ENCODE measurements around the gene CARD9. TPM values are rescaled to one million over a fixed set of nuclear protein-coding genes. Genes with fewer than 3 reads are reported as not detected.

The CARD9 gene
- total RNA-seq, 4 donors from 2014 or later: 2.4 to 4.2 (median 3.2) TPM

GRCh38 chr9:136367296-136368145 is 5.9 kb downstream of the CARD9 start:
- DNase-seq (ENCODE audit: low spot score in 2 of 2): no peak
- TF ChIP-seq POLR2A (IDR thresholded peaks at IDR 0.05) (no peak), CTCF (IDR thresholded peaks at IDR 0.05) (no peak)
- no peak overlapping the region for H3K4me3 ChIP-seq (ENCODE audit: low read depth, poor library complexity, severe bottlenecking)
- intact Hi-C loops (cut with DNase I; ENCODE audit: low total_unique reads): no loop called here
- 78 to 79% methylated on average over 38 to 41 of the region's 45 CpGs for WGBS, 2 donors

- DNase-seq (ENCODE audit: low spot score in 2 of 2): no peak
- TF ChIP-seq POLR2A (IDR thresholded peaks at IDR 0.05) (no peak), CTCF (IDR thresholded peaks at IDR 0.05) (no peak)
Observed at GRCh38 chr9:136366826-136367225, 6.6 kb downstream of the CARD9 start.

GRCh38 chr9:136365775-136366222 is 7.7 kb downstream of the CARD9 start:
- TF ChIP-seq POLR2A (IDR thresholded peaks at IDR 0.05) (no peak), CTCF (IDR thresholded peaks at IDR 0.05) (no peak)
- WGBS, 2 donors: 65 to 85% methylated on average over 9 of the region's 9 CpGs
- H3K4me3 ChIP-seq (ENCODE audit: low read depth, poor library complexity, severe bottlenecking): no peak overlapping the region
- intact Hi-C loops (cut with DNase I; ENCODE audit: low total_unique reads): no loop called here
- DNase-seq (ENCODE audit: low spot score in 2 of 2): no peak

More at GRCh38 chr9:136366826-136367225, 6.6 kb downstream of the CARD9 start:
- H3K4me3 ChIP-seq (ENCODE audit: low read depth, poor library complexity, severe bottlenecking): no peak overlapping the region
- intact Hi-C loops (cut with DNase I; ENCODE audit: low total_unique reads): no loop called here
- WGBS, 2 donors: 90 to 92% methylated on average over 6 to 9 of the region's 9 CpGs

- DNase-seq (ENCODE audit: low spot score in 2 of 2): no peak
- intact Hi-C loops (cut with DNase I; ENCODE audit: low total_unique reads): no loop called here
Observed at GRCh38 chr9:136364942-136365774, 8.3 kb downstream of the CARD9 start.

More at GRCh38 chr9:136364942-136365774, 8.3 kb downstream of the CARD9 start:
- H3K4me3 ChIP-seq (ENCODE audit: low read depth, poor library complexity, severe bottlenecking): no peak overlapping the region
- 68 to 70% methylated on average over 15 to 29 of the region's 31 CpGs for WGBS, 2 donors
- no peak for TF ChIP-seq CTCF (IDR thresholded peaks at IDR 0.05)
- TF ChIP-seq POLR2A (IDR thresholded peaks at IDR 0.05): no peak
